GM19023 (cell line): ENCODE data around the gene RAD51B.

Experiments
- ATAC-seq: cut with Tn5 transposase; IDR thresholded peaks from one replicate; pipeline ENCODE4 v1.9.1; 2021; ENCODE audit warnings: mild to moderate bottlenecking, moderate library complexity; ENCODE audit not compliant: unreplicated experiment

The RAD51B gene

GRCh38 chr14:68718023-68718990 is 898.7 kb downstream of the RAD51B start:
- no peak for ATAC-seq

DNA sequence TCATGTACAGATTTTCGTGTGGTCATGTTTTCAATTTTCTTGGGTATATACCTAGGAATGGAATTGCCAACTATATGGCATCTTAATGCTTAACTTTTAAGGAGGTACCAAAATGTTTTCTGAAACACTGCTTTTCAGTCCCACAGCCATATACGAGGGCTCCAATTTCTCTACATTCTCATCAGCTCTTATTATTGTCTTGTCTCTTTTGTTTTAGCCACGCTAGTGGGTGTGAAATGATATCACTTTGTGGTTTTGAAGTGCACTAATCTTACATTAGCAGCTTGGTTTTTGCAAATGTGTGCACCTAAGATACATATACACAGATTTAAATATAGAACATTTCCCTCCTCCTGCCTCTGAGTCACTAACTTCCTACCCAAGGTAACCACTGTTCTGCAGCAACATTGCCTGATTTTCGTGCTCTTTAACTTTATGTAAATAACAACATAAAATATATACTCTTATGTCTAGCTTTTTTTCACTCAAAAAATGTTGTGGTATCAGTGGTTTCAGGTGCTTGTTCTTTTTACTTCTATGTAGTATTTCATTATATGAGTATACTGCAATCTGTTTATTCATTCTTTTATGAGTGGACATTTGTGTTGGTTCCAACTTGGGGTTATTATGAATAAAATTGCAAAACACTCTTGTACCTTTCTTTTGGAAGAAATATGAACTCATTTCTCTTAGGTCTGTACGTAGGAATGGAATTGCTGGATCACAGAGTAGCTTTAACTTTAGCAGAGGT is 900.2 kb downstream of the RAD51B start:
- ATAC-seq = no peak

DNA sequence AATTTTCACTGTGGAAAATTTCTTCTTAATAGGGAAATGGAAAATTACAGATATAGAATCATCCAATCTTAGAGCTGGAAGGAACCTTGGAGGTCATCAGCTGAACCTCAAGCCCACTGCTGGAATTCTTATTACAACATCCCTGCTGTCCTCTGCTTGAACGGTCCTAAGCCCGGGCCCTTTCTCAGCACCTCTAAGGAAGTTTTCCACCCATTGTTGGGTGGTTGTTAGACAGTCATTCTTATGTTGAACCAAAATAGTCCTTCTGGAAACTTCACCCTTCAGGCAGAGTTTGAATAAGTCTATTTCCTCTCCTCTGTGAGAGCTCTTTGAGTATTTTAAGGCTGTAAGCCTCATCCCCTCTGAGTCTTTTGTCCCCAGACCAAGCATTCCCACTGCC is 902.6 kb downstream of the RAD51B start:
- no peak for ATAC-seq

DNA sequence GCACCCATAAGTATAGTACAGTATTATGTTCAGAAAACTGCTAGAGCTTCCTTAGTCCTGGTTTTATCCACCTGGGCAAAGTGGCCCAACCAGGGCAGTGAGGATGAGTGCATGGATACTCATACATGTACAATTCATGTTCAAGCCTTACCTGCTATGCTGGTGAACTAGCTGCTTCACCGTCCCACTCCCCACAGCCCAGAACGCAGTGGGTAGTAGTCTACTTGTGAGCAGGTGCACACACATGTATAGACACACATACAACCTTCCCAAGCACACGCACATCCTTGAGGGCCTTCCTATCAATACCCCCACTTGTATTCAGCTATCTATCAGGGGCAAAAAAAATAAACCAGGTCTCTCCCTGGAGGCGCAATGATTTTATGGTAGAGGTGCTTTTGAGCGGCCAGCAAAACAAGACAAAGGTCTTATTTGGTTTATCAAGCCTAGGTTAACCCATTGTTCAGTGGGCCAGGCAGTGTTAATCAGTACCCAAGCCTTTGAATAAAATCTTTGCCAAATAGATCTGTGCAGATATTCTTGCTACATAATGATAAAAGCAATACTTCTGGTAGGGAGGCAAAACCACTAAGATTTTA is 903.5 kb downstream of the RAD51B start:
- no peak for ATAC-seq

GRCh38 chr14:68723808-68724268 is 904.3 kb downstream of the RAD51B start:
- no peak for ATAC-seq

- no peak for ATAC-seq
These were observed 905.3 kb downstream of the RAD51B start for GRCh38 chr14:68724914-68725313.

DNA sequence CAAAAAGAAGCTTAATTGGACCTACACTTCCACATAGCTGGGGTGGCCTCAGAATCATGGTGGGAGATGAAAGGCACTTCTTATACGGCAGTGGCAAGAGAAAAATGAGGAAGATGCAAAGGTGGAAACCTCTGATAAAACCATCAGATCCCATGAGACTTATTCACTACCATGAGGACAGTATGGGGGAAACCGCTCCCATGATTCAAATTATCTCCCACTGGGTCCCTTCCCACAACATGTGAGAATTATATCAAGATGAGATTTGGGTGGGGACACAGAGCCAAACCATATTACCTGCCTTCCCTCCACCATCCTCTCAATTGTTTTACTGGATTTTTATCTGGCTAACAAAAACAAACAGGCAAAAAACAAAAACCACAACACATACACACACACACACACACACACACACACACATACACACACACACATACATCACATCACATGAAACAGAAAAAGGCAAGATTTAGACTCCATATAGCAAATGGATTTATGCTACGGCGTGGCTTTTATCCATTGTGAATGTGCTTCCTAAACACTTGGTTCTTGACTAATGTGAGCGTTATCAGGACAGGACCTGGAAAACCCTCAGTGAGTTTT is 906.6 kb downstream of the RAD51B start:
- ATAC-seq = no peak

DNA sequence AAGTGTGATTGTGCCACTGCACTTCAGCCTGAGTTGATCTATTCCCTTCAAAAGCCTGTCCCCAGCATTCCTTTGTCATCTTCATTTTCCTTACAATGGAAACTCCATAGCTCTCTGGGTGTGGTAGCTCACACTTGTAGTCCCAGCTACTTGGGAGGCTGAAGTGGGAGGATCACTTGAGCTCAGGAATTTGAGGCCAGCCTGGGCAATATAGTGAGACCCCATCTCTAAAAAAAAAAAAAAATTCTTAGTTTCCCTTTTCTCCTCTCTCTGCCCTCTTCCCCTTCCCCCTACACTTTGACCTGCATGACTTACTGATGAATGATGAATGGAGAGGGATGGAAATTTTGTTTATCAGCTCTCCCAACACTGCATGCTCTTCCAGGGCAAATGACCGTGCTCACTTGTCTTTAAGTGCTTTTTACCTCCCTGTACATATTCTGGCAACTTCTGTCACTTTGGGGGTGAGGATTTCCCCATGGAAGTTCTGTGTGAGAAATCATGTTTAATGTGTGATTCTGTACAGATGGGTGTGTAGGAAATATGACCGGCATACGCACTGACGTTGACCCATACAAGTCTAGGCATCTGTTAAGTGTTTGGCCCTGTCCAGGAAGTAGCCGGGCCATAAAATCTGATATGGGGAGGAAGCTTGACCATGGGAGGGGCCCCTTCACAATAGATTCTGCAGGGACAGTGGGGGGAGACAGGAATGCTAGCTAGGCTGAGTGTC is 907.9 kb downstream of the RAD51B start:
- ATAC-seq = no peak

GRCh38 chr14:68728342-68729106 is 908.9 kb downstream of the RAD51B start:
- no peak for ATAC-seq

- ATAC-seq = no peak
These were observed 910.0 kb downstream of the RAD51B start for GRCh38 chr14:68729556-68729955.

- no peak for ATAC-seq
These were observed 910.8 kb downstream of the RAD51B start for GRCh38 chr14:68730348-68730747.

- ATAC-seq = no peak
These were observed 911.3 kb downstream of the RAD51B start for GRCh38 chr14:68730811-68731425.

GRCh38 chr14:68733086-68733914 is 913.7 kb downstream of the RAD51B start:
- ATAC-seq = no peak

- ATAC-seq = no peak
These were observed 914.7 kb downstream of the RAD51B start for GRCh38 chr14:68734231-68734732.

DNA sequence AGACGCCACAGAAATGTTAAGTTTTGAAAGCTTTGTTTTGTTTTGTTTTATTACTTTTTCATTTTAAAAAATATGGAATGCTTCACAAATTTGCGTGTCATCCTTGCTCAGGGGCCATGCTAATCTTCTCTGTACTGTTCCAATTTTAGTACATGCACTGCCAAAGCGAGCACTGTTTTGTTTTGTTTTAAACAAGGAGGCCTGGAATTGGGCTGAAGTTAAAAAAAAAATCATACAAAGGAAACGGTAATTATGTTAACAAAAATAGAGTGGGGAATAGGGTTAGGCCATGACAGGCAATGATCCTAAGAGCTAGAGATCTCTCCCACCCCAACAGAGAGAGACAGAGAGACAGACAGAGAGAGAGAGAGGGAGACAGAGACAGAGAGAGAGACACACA is 916.3 kb downstream of the RAD51B start:
- ATAC-seq = no peak

- ATAC-seq = no peak
These were observed 916.9 kb downstream of the RAD51B start for GRCh38 chr14:68736471-68736871.

- no peak for ATAC-seq
These were observed 917.5 kb downstream of the RAD51B start for GRCh38 chr14:68737086-68737485.

DNA sequence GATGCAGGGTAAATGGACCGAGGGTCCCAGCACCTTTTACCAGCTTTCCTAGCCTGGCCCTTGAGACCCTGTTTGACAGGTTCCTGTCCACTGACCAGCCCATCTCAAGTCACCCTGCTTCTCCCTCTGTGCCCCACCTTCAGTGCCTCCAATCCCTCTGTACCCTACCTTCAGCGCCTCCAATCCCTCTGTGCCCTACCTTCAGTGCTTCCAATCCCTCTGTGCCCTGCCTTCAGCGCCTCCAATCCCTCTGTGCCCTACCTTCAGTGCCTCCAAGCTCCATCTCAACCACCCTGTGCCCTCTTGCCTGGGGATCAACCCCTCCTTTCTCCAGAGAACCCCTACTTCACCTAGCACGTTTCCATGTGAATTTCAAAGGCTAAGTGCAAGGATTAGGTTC is 919.0 kb downstream of the RAD51B start:
- no peak for ATAC-seq
